Activated CD4-positive, alpha-beta memory T cell treated with anti-CD3 and anti-CD28 coated beads, Interleukin-2, amount 10 ng/mL, durations not matched to agents 7 days and 5 days (primary cell): ENCODE data around the gene SLC14A1. TPM values are rescaled to one million over a fixed set of nuclear protein-coding genes. Genes with fewer than 3 reads are reported as not detected.

Source experiments
- CTCF ChIA-PET: fragments of 350-600 bp; sonication (Branson Sonifier 250); formaldehyde crosslinking; loops from one replicate; lab custom pipeline; 2021; ENCODE audit warnings: antibody characterized with exemption, inconsistent platforms; lab: Charles Lee
- POLR2A ChIA-PET: fragments of 350-600 bp; sonication (Branson Sonifier 250); formaldehyde crosslinking; loops from one replicate; lab custom pipeline; 2021; ENCODE audit warnings: antibody characterized with exemption; lab: Charles Lee
- DNase-seq: peaks from one replicate; pipeline ENCODE4 v3.0.0-alpha.2; 2020
- H3K27ac Mint-ChIP-seq: one replicate; pipeline ENCODE4 v1.8.0; 2021; ENCODE audit warnings: mild to moderate bottlenecking, mixed read lengths
- H3K27me3 Mint-ChIP-seq: one replicate; pipeline ENCODE4 v1.8.0; 2021; ENCODE audit warnings: mixed read lengths
- H3K36me3 Mint-ChIP-seq: one replicate; pipeline ENCODE4 v1.8.0; 2021; ENCODE audit warnings: low read depth, mixed read lengths
- H3K4me1 Mint-ChIP-seq: one replicate; pipeline ENCODE4 v1.8.0; 2021; ENCODE audit warnings: mixed read lengths
- H3K4me3 Mint-ChIP-seq: one replicate; pipeline ENCODE4 v1.8.0; 2021; ENCODE audit warnings: mild to moderate bottlenecking, mixed read lengths
- H3K9me3 Mint-ChIP-seq: one replicate; pipeline ENCODE4 v1.8.0; 2021; ENCODE audit warnings: mixed read lengths
- total RNA-seq, 2 experiments: library from RNA; stranded (reverse); gene quantifications; one replicate each; pipeline ENCODE4 v1.2.3, GENCODE V29; 2021

Gene SLC14A1
- 1 to 10 TPM; 1.5 to 2.7 TPM for total RNA-seq

- Mint-ChIP-seq H3K9me3 (no peaks in the 10 kb centered on the region), H3K27ac (no peak within 1 kb of the TSS), H3K4me1 (peaks cover 1% of the 10 kb centered on the region), H3K27me3 (peaks cover 9% of the 10 kb centered on the region), H3K36me3 (no peaks in the 10 kb centered on the region), H3K4me3 (no peak within 1 kb of the TSS)
- no peak for DNase-seq
- POLR2A ChIA-PET, result no interaction called here
- CTCF ChIA-PET, result interaction anchor here (0.8 to 8.3 kb wide), 11 partner anchors 7 to 350 kb away, joined by 3 to 95 read pairs (median 6); no protein-coding TSS in a partner anchor
Measured at GRCh38 chr18:45723567-45724355, at the start of gene SLC14A1. TSS of gene SLC14A1 (plus strand) at chr18:45724181. CDS start at chr18:45730321, 6,140 bp downstream.

GRCh38 chr18:45677276-45677807 is 46.6 kb upstream of the SLC14A1 start:
- no peak for DNase-seq
- Mint-ChIP-seq H3K4me3 (no peak overlapping the region), H3K27me3 (peaks cover 32% of the 10 kb centered on the region), H3K9me3 (no peaks in the 10 kb centered on the region), H3K4me1 (peaks cover 3% of the 10 kb centered on the region), H3K27ac (no peak overlapping the region), H3K36me3 (no peaks in the 10 kb centered on the region)
- POLR2A ChIA-PET, result no interaction called here
- CTCF ChIA-PET, result interaction anchor here (2.4 kb wide), 1 partner anchor 11 kb away, joined by 9 read pairs; no protein-coding TSS in a partner anchor

GRCh38 chr18:45678441-45678840 is 45.5 kb upstream of the SLC14A1 start:
- H3K9me3 Mint-ChIP-seq, result no peaks in the 10 kb centered on the region
- no peak for DNase-seq
- no peaks in the 10 kb centered on the region for H3K36me3 Mint-ChIP-seq
- POLR2A ChIA-PET, result interaction anchor here (1.3 kb wide), 1 partner anchor 9 kb away, joined by 5 read pairs; no protein-coding TSS in a partner anchor
- H3K27ac Mint-ChIP-seq, result no peak overlapping the region
- H3K4me1 Mint-ChIP-seq, result peaks cover 3% of the 10 kb centered on the region
- H3K4me3 Mint-ChIP-seq, result no peak overlapping the region
- CTCF ChIA-PET, result interaction anchor here (2.4 kb wide), 1 partner anchor 12 kb away, joined by 9 read pairs; no protein-coding TSS in a partner anchor
- H3K27me3 Mint-ChIP-seq, result peaks cover 30% of the 10 kb centered on the region

- H3K27me3 Mint-ChIP-seq, result peaks cover 32% of the 10 kb centered on the region
Measured at GRCh38 chr18:45678850-45679249, 45.1 kb upstream of the SLC14A1 start.

GRCh38 chr18:45680066-45680690 is 43.8 kb upstream of the SLC14A1 start:
- no peaks in the 10 kb centered on the region for H3K36me3 Mint-ChIP-seq
- ChIA-PET POLR2A (no interaction called here), CTCF (no interaction called here)
- H3K4me1 Mint-ChIP-seq, result peaks cover 11% of the 10 kb centered on the region
- no peak for DNase-seq
- H3K27ac Mint-ChIP-seq, result no peak overlapping the region
- H3K27me3 Mint-ChIP-seq, result peaks cover 39% of the 10 kb centered on the region
- H3K4me3 Mint-ChIP-seq, result no peak overlapping the region
- H3K9me3 Mint-ChIP-seq, result no peaks in the 10 kb centered on the region

More at GRCh38 chr18:45678850-45679249, 45.1 kb upstream of the SLC14A1 start:
- DNase-seq, result no peak
- H3K4me1 Mint-ChIP-seq, result peaks cover 3% of the 10 kb centered on the region
- H3K36me3 Mint-ChIP-seq, result no peaks in the 10 kb centered on the region
- POLR2A ChIA-PET, result interaction anchor here (1.3 kb wide), 1 partner anchor 8 kb away, joined by 5 read pairs; no protein-coding TSS in a partner anchor
- no peaks in the 10 kb centered on the region for H3K9me3 Mint-ChIP-seq
- CTCF ChIA-PET, result interaction anchor here (2.4 kb wide), 1 partner anchor 12 kb away, joined by 9 read pairs; no protein-coding TSS in a partner anchor
- H3K4me3 Mint-ChIP-seq, result no peak overlapping the region
- no peak overlapping the region for H3K27ac Mint-ChIP-seq

GRCh38 chr18:45682181-45682580 is 41.8 kb upstream of the SLC14A1 start:
- Mint-ChIP-seq H3K9me3 (no peaks in the 10 kb centered on the region), H3K4me1 (peaks cover 29% of the 10 kb centered on the region), H3K27ac (no peak overlapping the region), H3K27me3 (peaks cover 48% of the 10 kb centered on the region), H3K36me3 (peaks cover 3% of the 10 kb centered on the region), H3K4me3 (no peak overlapping the region)
- DNase-seq, result no peak
- ChIA-PET CTCF (interaction anchor here (1.6 kb wide), 1 partner anchor 16 kb away, joined by 6 read pairs; no protein-coding TSS in a partner anchor), POLR2A (no interaction called here)

- peaks cover 3% of the 10 kb centered on the region for H3K36me3 Mint-ChIP-seq
- DNase-seq, result no peak
- H3K4me3 Mint-ChIP-seq, result no peak overlapping the region
- no peaks in the 10 kb centered on the region for H3K9me3 Mint-ChIP-seq
- no peak overlapping the region for H3K27ac Mint-ChIP-seq
- ChIA-PET CTCF (interaction anchor here (0.9 to 1.1 kb wide), 2 partner anchors 22 to 226 kb away, joined by 3 to 4 read pairs; no protein-coding TSS in a partner anchor), POLR2A (no interaction called here)
- peaks cover 50% of the 10 kb centered on the region for H3K4me1 Mint-ChIP-seq
- peaks cover 33% of the 10 kb centered on the region for H3K27me3 Mint-ChIP-seq
Measured at GRCh38 chr18:45684341-45685115, 39.5 kb upstream of the SLC14A1 start.

- H3K36me3 Mint-ChIP-seq, result peaks cover 3% of the 10 kb centered on the region
Measured at GRCh38 chr18:45686891-45687611, 36.9 kb upstream of the SLC14A1 start.

GRCh38 chr18:45687621-45688020 is 36.4 kb upstream of the SLC14A1 start:
- H3K27ac Mint-ChIP-seq, result peak overlapping the region; percentile 97
- no peak for DNase-seq
- H3K27me3 Mint-ChIP-seq, result peaks cover 38% of the 10 kb centered on the region
- peaks cover 59% of the 10 kb centered on the region for H3K4me1 Mint-ChIP-seq
- CTCF ChIA-PET, result interaction anchor here (0.8 to 7.1 kb wide), 12 partner anchors 18 to 386 kb away, joined by 3 to 108 read pairs (median 6); partner anchors contain the start of gene PSTPIP2
- no peaks in the 10 kb centered on the region for H3K9me3 Mint-ChIP-seq
- peak overlapping the region; percentile 75 for H3K4me3 Mint-ChIP-seq
- POLR2A ChIA-PET, result interaction anchor here (1.2 to 4.4 kb wide), 8 partner anchors 9 to 410 kb away, joined by 3 to 67 read pairs (median 6); no protein-coding TSS in a partner anchor
- H3K36me3 Mint-ChIP-seq, result peaks cover 3% of the 10 kb centered on the region

More at GRCh38 chr18:45686891-45687611, 36.9 kb upstream of the SLC14A1 start:
- Mint-ChIP-seq H3K27me3 (peaks cover 39% of the 10 kb centered on the region), H3K4me3 (peak overlapping the region; percentile 75), H3K9me3 (no peaks in the 10 kb centered on the region), H3K27ac (peak overlapping the region; percentile 97), H3K4me1 (peaks cover 59% of the 10 kb centered on the region)
- CTCF ChIA-PET, result interaction anchor here (0.8 to 7.1 kb wide), 9 partner anchors 18 to 386 kb away, joined by 3 to 108 read pairs (median 9); partner anchors contain the start of gene PSTPIP2
- peak; percentile 69 for DNase-seq
- POLR2A ChIA-PET, result interaction anchor here (1.0 to 4.4 kb wide), 9 partner anchors 8 to 410 kb away, joined by 3 to 67 read pairs (median 5); no protein-coding TSS in a partner anchor

- H3K27me3 Mint-ChIP-seq, result peaks cover 40% of the 10 kb centered on the region
- POLR2A ChIA-PET, result interaction anchor here (1.2 to 4.4 kb wide), 7 partner anchors 9 to 385 kb away, joined by 3 to 67 read pairs (median 5); no protein-coding TSS in a partner anchor
- H3K36me3 Mint-ChIP-seq, result peaks cover 3% of the 10 kb centered on the region
- peak overlapping the region; percentile 97 for H3K27ac Mint-ChIP-seq
- CTCF ChIA-PET, result interaction anchor here (0.8 to 7.1 kb wide), 11 partner anchors 19 to 386 kb away, joined by 3 to 108 read pairs (median 6); partner anchors contain the start of gene PSTPIP2
- peaks cover 59% of the 10 kb centered on the region for H3K4me1 Mint-ChIP-seq
- no peak for DNase-seq
- H3K9me3 Mint-ChIP-seq, result no peaks in the 10 kb centered on the region
- peak overlapping the region; percentile 75 for H3K4me3 Mint-ChIP-seq
Measured at GRCh38 chr18:45688113-45688512, 35.9 kb upstream of the SLC14A1 start.

- DNase-seq, result peak; percentile 63
- H3K4me3 Mint-ChIP-seq, result peak overlapping the region; percentile 30
- POLR2A ChIA-PET, result interaction anchor here (2.8 to 4.4 kb wide), 3 partner anchors 19 to 385 kb away, joined by 7 to 67 read pairs (median 32); no protein-coding TSS in a partner anchor
- CTCF ChIA-PET, result interaction anchor here (1.0 to 7.1 kb wide), 9 partner anchors 19 to 385 kb away, joined by 3 to 108 read pairs (median 9); partner anchors contain the start of gene PSTPIP2
- H3K4me1 Mint-ChIP-seq, result peaks cover 59% of the 10 kb centered on the region
- H3K27ac Mint-ChIP-seq, result peak overlapping the region; percentile 17
- peaks cover 4% of the 10 kb centered on the region for H3K36me3 Mint-ChIP-seq
- H3K9me3 Mint-ChIP-seq, result peaks cover under 1% of the 10 kb centered on the region
- peaks cover 37% of the 10 kb centered on the region for H3K27me3 Mint-ChIP-seq
Measured at GRCh38 chr18:45688833-45689232, 35.1 kb upstream of the SLC14A1 start.
